Measurements from ENCODE around the gene SORL1.
A peak's percentile ranks its signal among the peaks of the same experiment; 100 is the strongest.

The SORL1 gene

GRCh38 chr11:121451986-121452608 is at the start of gene SORL1:
Gene SORL1, plus strand, starts transcription at chr11:121452314. Its CDS starts 18 bp downstream, at chr11:121452332.
- TF ChIP-seq CTCF (IDR thresholded peaks at IDR 0.05): peak; percentile 85

- TF ChIP-seq CTCF (IDR thresholded peaks at IDR 0.05): no peak
Observed at GRCh38 chr11:121405646-121406045, 46.5 kb upstream of the SORL1 start.

GRCh38 chr11:121406291-121406690 is 45.8 kb upstream of the SORL1 start:
- no peak for TF ChIP-seq CTCF (IDR thresholded peaks at IDR 0.05)

GRCh38 chr11:121408830-121409229 is 43.3 kb upstream of the SORL1 start:
- no peak for TF ChIP-seq CTCF (IDR thresholded peaks at IDR 0.05)

- no peak for TF ChIP-seq CTCF (IDR thresholded peaks at IDR 0.05)
Observed at GRCh38 chr11:121412000-121412587, 40.0 kb upstream of the SORL1 start.

GRCh38 chr11:121412711-121413415 is 39.3 kb upstream of the SORL1 start:
- no peak for TF ChIP-seq CTCF (IDR thresholded peaks at IDR 0.05)

- no peak for TF ChIP-seq CTCF (IDR thresholded peaks at IDR 0.05)
Observed at GRCh38 chr11:121414141-121414913, 37.8 kb upstream of the SORL1 start.
